ENCODE results near the gene ITGAD.
"Not testable (repeated sequence)": the region's sequence is repeated elsewhere in the genome, so short reads cannot be mapped to it uniquely, and the experiment has no call there.

ITGAD gene

DNA sequence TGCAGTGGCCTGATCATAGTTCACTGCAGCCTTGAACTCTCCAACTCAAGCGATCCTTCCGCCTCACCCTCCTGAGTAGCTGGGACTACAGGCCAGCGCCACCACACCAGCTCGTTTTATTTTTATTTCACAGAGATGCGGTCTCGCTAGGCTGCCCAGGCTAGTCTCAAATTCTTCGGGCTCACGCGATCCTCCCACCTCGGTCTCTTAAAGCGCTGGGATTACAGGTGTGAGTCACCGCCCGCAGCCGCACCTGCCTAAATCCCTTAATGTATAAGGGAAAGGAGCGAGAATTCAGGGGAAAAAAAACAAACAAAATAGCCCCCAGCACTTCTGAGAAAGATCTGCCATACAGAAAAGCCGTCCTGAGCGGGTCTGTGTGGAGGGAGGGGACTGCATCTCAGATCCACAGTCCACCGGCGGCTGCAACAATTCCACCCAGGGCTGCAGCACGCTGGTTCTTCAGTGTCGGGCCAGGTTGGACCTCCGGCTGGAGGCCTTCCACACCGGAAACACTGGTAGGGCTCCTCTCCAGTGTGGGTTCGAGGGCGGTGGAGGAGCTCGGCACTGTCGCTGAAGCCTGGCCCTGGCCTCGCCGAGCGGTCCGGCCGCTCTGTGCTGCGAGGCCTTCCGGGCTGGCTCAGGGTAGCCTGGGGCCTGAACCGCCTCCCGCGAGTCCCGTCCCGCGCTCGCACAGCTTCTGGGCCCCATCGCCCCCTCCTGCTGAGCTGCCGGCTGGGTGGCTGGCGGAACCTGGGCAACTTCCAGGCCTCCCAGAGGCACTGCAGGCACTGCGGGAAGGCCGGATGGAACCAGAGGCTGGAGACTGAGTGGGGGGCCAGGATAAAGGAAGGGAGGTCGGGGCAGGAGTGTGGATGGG is 42.4 kb downstream of the ITGAD start:
- no peak for DNase-seq

- no peak for DNase-seq
Measured at GRCh38 chr16:31436221-31437045, 43.3 kb downstream of the ITGAD start.

GRCh38 chr16:31438414-31438813 is 45.3 kb downstream of the ITGAD start:
- DNase-seq, result no peak

DNA sequence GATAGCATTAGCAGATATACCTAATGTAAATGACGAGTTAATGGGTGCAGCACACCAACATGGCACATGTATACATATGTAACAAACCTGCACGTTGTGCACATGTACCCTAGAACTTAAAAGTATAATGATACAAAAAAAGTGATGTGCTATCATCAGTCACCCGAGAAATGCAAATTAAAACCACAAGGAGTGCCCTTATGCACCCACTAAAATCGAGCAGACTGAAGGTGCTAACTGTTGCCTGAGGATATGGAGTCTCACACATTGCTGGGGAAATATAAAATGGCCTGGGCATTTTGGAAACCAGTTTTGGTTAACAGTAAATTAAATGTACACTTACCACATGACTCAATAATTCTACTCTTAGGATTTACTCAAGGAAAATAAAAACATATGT is 45.9 kb downstream of the ITGAD start:
- DNase-seq, result not testable (repeated sequence)

DNA sequence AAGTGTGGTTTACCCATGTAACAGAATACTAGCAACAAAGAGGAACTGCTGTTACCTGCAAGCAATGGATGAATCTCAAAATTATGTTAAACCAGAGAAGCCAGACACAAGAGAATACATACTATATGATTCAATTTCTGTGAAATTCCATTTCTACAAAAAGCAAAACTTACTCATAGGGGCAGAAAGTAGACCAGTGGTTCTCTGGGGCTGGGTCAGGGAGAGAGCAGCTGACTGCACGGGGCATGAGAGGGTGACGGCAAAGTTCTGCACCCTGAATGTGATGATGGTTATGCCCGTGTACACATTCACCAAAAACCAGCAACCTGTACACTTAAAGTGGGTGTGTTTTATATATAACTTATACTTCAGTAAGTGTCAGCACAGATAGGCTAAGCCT is 46.4 kb downstream of the ITGAD start:
- DNase-seq, result no peak

GRCh38 chr16:31440516-31441184 is 47.5 kb downstream of the ITGAD start:
- no peak for DNase-seq

- DNase-seq, result no peak
Measured at GRCh38 chr16:31441956-31442355, 48.8 kb downstream of the ITGAD start.

- DNase-seq, result not testable (repeated sequence)
Measured at GRCh38 chr16:31445931-31446330, 52.8 kb downstream of the ITGAD start.

DNA sequence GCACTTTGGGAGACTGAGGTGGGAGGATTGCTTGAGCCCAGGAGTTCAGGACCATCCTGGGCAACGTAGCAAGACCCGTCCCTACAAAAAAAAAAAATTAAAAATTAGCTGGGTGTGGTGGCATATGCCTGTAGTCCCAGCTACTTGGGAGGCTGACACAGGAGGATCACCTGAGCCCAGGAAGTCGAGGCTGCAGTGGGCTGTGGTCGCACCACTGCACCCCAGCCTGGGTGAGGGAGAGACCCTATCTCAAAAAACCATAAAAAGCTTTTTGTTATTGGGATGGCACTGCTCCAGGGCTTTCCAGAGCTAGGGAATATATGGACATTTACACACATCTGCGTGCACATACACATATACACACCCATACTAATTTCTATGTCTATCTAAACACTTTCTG is 58.1 kb downstream of the ITGAD start:
- no peak for DNase-seq

GRCh38 chr16:31451681-31452351 is 58.7 kb downstream of the ITGAD start:
- no peak for DNase-seq

GRCh38 chr16:31452631-31453106 is 59.5 kb downstream of the ITGAD start:
- no peak for DNase-seq

- no peak for DNase-seq
Measured at GRCh38 chr16:31453255-31454204, 60.4 kb downstream of the ITGAD start.

- peak; percentile 49 for DNase-seq
Measured at GRCh38 chr16:31455601-31456314, 62.6 kb downstream of the ITGAD start.

- no peak for DNase-seq
Measured at GRCh38 chr16:31456988-31457360, 63.8 kb downstream of the ITGAD start.

DNA sequence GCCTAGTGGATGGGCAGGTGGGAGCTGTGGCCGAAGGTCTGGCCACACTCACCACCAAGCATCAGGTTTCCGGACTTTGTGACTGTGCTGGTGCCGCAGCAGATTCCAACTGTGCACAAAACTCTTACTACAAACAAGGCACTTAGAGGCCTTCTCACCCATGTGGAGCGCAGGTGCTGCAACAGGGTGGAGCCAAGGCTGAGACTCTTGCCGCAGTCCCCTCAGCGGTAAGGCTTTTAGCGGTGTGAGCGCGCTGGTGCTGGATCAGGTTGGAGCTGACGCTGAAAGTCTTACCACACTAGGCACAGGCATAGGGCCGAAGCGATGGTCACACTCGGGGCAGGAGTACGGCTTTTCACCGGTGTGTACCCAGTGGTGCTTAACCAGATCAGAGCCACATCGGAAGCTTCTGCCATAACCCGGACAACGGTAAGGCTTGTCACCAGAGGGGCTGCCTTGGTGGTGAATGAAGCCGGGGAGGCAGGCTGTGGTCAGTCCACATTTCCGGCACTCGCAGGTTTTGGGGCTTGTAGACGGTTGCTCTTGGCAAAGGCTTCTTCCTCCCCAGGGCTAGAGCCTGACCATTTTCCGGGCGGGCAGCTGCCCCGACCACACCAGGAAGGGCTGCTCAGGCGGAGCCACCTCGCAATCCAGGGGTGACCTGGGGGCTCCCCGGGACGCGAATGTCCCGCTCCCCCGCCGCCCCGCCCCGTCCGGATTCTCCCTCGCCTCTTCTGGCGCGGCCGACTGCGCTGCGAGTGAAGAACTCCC is 65.1 kb downstream of the ITGAD start:
- DNase-seq, result peak; percentile 69

DNA sequence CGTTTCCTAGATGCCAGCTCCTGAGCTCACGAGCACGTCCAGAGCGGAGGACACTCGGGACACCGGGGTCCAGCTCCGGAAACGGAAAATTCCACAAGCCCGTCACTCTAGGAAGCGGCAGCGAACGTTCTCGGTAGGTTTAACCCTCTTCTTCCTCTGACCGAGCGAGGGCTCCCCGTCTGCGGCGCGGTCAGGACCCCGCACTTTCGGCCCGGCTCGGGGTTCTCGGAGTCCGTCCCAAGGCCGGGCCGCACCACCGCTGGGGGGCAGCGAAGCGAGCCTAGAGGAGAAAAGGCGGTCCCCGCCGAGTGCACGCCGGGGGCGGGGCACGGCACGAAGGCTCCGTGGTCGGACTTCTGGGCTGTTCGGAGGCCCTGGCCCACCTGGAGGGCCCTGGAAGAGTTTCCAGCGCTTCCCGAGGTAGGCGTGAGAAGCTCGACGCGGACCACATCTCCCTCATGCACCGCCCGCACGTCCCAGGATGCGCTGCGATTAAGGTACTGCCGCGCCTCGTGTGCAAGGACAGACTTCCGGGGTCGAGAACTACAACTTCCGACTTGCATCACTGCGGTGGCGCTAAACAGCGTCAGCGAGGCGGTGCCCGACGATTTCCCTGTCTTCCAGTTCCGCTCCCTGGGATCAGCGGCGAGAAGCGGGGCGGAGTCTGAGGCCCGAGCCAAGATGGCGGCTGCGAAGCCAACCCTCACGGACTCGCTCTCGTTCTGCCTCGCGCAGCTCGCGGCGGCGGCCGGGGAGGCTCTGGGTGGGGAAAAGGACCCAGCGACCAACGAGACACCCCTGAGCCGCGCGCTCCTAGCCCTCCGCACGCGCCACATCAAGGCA is 65.9 kb downstream of the ITGAD start, which contains the start of gene ARMC5:
Gene ARMC5, plus strand, starts transcription at position 658 of the 843 bp plus-strand sequence. Its CDS starts 24 bp downstream, at position 682.
- peak; percentile 98 for DNase-seq

DNA sequence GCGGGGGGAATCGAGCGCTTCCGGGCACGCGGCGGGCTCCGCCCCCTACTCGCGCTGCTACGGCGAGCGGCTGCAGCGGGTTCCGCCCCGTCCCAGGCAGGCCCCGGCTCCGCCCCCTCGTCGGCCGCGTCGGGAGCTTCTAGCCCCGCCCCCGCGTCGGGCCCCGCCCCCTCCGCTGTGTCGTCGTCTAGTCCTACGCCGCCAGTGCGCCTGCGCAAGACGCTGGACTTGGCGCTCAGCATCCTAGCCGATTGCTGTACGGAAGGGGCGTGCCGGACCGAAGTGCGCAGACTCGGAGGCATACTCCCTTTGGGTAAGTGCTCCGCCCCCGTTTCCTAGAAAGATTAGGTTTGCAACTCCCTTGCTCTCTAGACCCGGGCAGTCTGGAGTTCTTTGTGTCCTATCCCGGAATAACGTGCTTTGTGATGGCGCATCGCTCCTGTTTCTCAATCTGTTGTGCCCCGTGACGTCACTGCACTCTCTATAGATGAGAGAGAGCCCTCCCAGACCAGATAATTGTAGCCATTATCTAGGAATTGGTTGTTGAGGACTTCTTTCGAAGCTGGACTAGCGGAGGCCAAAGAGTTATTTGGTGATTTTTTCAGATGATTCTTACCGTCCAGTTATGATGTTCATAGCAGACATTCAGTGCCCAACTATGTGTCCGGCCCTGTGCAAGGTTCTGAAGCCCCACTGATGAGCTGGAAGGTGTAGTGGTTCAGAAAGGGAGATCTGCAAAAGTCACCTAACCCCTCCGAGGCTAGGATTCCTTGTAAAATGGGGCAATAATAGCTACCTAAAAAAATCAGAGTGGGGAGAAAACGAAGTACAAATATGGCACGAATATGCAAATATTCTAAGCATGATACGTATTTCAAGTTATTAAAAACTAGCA is 66.8 kb downstream of the ITGAD start:
- DNase-seq, result peak; percentile 100

GRCh38 chr16:31460582-31461002 is 67.5 kb downstream of the ITGAD start:
- peak; percentile 49 for DNase-seq

Measured in activated CD4-positive, alpha-beta T cell treated with anti-CD3 and anti-CD28 coated beads, Interleukin-2, amount 50 U/mL, for 16 hours (primary cell).